ENCODE measurements around the gene SORL1.

DNA sequence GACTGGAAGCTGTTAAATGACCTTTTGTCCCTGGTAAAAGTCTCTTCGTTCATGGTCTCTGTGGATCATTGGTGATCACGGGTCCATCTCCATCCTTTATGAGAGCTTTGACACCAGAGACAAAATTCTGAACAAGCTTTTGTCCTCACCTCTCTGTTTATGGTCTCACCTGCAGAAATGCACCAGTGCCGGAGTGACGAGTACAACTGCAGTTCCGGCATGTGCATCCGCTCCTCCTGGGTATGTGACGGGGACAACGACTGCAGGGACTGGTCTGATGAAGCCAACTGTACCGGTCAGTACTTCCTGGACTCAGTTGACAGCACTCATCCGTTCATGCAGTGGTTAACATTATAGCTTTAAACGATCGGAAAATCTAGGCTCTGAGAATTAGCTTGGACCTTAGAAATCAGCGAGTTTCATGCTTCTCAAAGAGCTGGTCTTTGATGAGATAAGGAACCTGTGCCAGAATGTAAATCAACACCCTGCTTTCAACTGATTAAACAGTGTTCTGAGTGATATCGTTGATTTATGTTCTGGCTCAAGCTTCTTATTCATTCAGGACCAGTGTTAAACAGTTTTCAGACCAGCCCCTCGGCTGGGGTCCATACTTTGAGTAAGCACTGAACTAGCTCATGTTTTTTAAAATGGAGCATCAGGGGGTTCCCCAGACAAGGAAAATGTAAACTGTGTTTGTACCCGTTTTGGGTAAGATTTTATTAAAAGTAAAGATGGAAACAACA, 125.2 kb downstream of the SORL1 start:
- TF ChIP-seq CTCF (IDR thresholded peaks at IDR 0.05) (no peak), POLR2A (IDR thresholded peaks at IDR 0.05) (no peak), EP300 (IDR thresholded peaks at IDR 0.05) (no peak)
